Measurements from ENCODE around the gene ARHGEF37. TPM values are rescaled to one million over a fixed set of nuclear protein-coding genes. Genes with fewer than 3 reads are reported as not detected.

The ARHGEF37 gene
- total RNA-seq, 1 donor from 2014 or later = 9.2 TPM

DNA sequence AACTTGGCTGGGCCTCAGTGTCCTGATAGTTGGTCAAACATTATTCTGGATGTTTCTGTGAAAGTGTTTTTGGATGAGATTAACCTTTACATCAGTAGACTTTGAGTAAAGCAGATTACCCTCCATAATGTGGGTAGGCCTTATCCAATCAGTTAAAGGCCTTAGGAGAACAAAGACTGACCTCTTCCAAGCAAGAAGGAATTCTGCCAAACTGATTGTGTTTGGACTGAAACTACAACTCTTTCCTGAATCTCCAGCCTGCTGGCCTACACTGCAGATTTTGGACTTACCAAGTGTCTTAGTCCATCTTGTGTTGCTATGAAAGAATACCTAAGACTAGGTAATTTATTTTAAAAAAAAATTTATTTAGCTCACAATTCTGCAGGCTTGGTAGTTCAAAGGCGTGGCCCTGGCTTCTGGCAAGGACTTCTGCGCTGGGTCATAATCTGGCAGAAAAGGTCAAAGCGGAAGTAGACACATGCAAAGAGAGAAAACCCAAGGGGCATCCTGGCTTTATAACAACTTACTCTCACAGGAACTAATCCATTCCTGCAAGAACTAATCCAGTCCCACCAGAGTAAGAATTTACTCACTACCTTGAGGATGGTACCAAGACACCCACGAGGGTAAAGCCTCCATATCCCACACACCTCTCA, 8.6 kb upstream of the ARHGEF37 start:
- TF ChIP-seq CTCF (IDR thresholded peaks at IDR 0.05; ENCODE audit: insufficient read depth, low read length, severe bottlenecking) = no peak
- H3K27me3 ChIP-seq (ENCODE audit: control insufficient read depth, insufficient read depth, low read length) = no peaks in the 10 kb centered on the region
- FAIRE-seq (no peak), DNase-seq (ENCODE audit: low read depth) (no peak)
- no peak overlapping the region for H3K4me3 ChIP-seq (ENCODE audit: low read depth, low read length)
- no peaks in the 10 kb centered on the region for H3K36me3 ChIP-seq (ENCODE audit: control insufficient read depth, insufficient read depth, low read length)

DNA sequence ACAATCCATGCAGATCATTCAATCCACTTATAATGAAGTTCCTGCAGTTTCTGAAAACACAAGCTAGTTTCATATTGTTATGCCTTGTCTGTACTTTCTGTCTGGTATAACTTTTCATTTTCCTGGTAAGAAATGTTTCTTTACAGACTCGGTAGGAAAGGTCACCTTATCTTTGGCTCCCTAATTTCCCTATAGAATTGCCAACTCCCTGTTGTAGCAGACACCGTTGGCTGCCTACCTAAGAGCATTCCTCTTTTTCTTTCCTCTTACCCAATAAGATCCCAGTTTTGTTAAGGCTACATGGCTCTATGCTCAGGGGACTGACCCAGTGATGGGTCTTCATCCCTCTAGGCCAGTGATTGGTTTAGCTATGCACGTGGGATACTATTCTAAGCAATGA, 6.2 kb upstream of the ARHGEF37 start:
- Histone ChIP-seq H3K4me3 (ENCODE audit: low read depth, low read length) (no peak overlapping the region), H3K36me3 (ENCODE audit: control insufficient read depth, insufficient read depth, low read length) (no peaks in the 10 kb centered on the region), H3K27me3 (ENCODE audit: control insufficient read depth, insufficient read depth, low read length) (no peaks in the 10 kb centered on the region)
- no peak for TF ChIP-seq CTCF (IDR thresholded peaks at IDR 0.05; ENCODE audit: insufficient read depth, low read length, severe bottlenecking)
- DNase-seq (ENCODE audit: low read depth) (no peak), FAIRE-seq (no peak)

DNA sequence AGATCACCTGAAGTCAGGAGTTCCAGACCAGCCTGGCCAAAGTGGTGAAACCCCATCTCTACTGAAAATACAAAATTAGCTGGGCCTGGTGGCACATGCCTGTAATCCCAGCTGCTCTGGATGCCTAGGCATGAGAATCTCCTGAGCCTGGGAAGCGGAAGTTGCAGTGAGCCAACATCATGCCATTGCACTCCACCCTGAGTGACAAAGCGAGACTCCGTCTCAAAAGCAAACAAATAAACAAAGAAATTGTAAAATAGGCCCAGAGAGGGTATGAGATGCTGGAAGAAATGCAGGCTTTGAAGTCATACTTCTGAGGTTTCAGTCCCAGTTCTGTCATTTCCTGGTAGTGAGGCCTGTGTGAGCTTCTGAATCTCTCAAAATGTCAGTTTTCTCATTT, 5.3 kb upstream of the ARHGEF37 start:
- Histone ChIP-seq H3K27me3 (ENCODE audit: control insufficient read depth, insufficient read depth, low read length) (no peaks in the 10 kb centered on the region), H3K4me3 (ENCODE audit: low read depth, low read length) (no peak overlapping the region), H3K36me3 (ENCODE audit: control insufficient read depth, insufficient read depth, low read length) (no peaks in the 10 kb centered on the region)
- no peak for FAIRE-seq
- no peak for TF ChIP-seq CTCF (IDR thresholded peaks at IDR 0.05; ENCODE audit: insufficient read depth, low read length, severe bottlenecking)
- DNase-seq (ENCODE audit: low read depth) = no peak

GRCh38 chr5:149578896-149579295, 2.4 kb upstream of the ARHGEF37 start:
- FAIRE-seq = no peak
- no peaks in the 10 kb centered on the region for H3K27me3 ChIP-seq (ENCODE audit: control insufficient read depth, insufficient read depth, low read length)
- no peak for DNase-seq (ENCODE audit: low read depth)
- H3K4me3 ChIP-seq (ENCODE audit: low read depth, low read length) = no peak overlapping the region
- TF ChIP-seq CTCF (IDR thresholded peaks at IDR 0.05; ENCODE audit: insufficient read depth, low read length, severe bottlenecking) = no peak
- H3K36me3 ChIP-seq (ENCODE audit: control insufficient read depth, insufficient read depth, low read length) = no peaks in the 10 kb centered on the region

DNA sequence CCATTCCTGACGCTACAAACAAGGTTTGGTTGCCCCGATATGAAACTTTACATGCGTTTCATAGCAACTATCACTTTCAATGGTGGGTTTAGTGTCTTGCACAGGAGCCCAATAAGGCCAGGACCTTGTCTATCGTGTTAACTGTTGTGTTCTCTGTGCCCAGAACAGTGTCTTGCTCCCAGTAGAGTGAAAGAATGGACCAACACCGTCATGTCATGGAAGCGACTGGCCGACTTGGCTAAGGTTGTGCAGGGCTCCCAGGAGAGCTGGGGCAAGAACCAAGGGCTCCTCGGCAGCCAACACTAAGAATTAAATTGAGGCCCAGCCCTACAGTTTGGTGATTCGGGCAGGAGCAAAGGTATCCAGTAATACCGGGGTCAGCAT, 498 bp upstream of the ARHGEF37 start:
- no peaks in the 10 kb centered on the region for H3K36me3 ChIP-seq (ENCODE audit: control insufficient read depth, insufficient read depth, low read length)
- FAIRE-seq = no peak
- no peak for TF ChIP-seq CTCF (IDR thresholded peaks at IDR 0.05; ENCODE audit: insufficient read depth, low read length, severe bottlenecking)
- H3K27me3 ChIP-seq (ENCODE audit: control insufficient read depth, insufficient read depth, low read length) = no peaks in the 10 kb centered on the region
- no peak for DNase-seq (ENCODE audit: low read depth)
- peak overlapping the region; percentile 37 for H3K4me3 ChIP-seq (ENCODE audit: low read depth, low read length)

Data from bronchial epithelial cell (primary cell).